CMK (cell line): ENCODE measurements around the gene RAB27B.

ENCODE experiments used
- DNase-seq: peaks from one replicate; pipeline ENCODE4 v3.0.0-alpha.2; 2010; ENCODE audit warnings: low read depth

RAB27B gene

GRCh38 chr18:54867131-54867530 lies 38.9 kb downstream of the RAB27B start:
- DNase-seq, result no peak

- peak; percentile 76 for DNase-seq
Observed at GRCh38 chr18:54871231-54871630, 43.0 kb downstream of the RAB27B start.

- DNase-seq, result no peak
Observed at GRCh38 chr18:54872681-54873080, 44.4 kb downstream of the RAB27B start.

GRCh38 chr18:54873884-54874255 lies 45.6 kb downstream of the RAB27B start:
- DNase-seq, result no peak

GRCh38 chr18:54875063-54875462 lies 46.8 kb downstream of the RAB27B start:
- DNase-seq, result no peak

- no peak for DNase-seq
Observed at GRCh38 chr18:54877076-54877475, 48.8 kb downstream of the RAB27B start.

GRCh38 chr18:54878159-54878622 lies 49.9 kb downstream of the RAB27B start:
- peak; percentile 78 for DNase-seq

- no peak for DNase-seq
Observed at GRCh38 chr18:54878659-54879358, 50.5 kb downstream of the RAB27B start.

GRCh38 chr18:54879691-54880090 lies 51.4 kb downstream of the RAB27B start:
- no peak for DNase-seq

- DNase-seq, result no peak
Observed at GRCh38 chr18:54880395-54881105, 52.3 kb downstream of the RAB27B start.

- DNase-seq, result no peak
Observed at GRCh38 chr18:54881229-54881768, 53.0 kb downstream of the RAB27B start.

- DNase-seq, result no peak
Observed at GRCh38 chr18:54882318-54882717, 54.0 kb downstream of the RAB27B start.

- no peak for DNase-seq
Observed at GRCh38 chr18:54883816-54884604, 55.7 kb downstream of the RAB27B start.

GRCh38 chr18:54888378-54888777 lies 60.1 kb downstream of the RAB27B start:
- no peak for DNase-seq

- no peak for DNase-seq
Observed at GRCh38 chr18:54888933-54889332, 60.7 kb downstream of the RAB27B start.

- no peak for DNase-seq
Observed at GRCh38 chr18:54899500-54899899, 71.2 kb downstream of the RAB27B start.

- DNase-seq, result peak; percentile 32
Observed at GRCh38 chr18:54900290-54900689, 72.0 kb downstream of the RAB27B start.

GRCh38 chr18:54904581-54904980 lies 76.3 kb downstream of the RAB27B start:
- no peak for DNase-seq

- no peak for DNase-seq
Observed at GRCh38 chr18:54905629-54906028, 77.4 kb downstream of the RAB27B start.

- DNase-seq, result no peak
Observed at GRCh38 chr18:54906331-54907185, 78.3 kb downstream of the RAB27B start.

- no peak for DNase-seq
Observed at GRCh38 chr18:54909538-54909937, 81.3 kb downstream of the RAB27B start.
